Breast epithelium (tissue), 3 donors: Measurements from ENCODE around the gene DDX3X.

Experiments
- CTCF ChIP-seq, 3 donors: fragments of 450-650 bp; IDR thresholded peaks; one replicate each; pipeline ENCODE4 v1.5.1; 2016 to 2017; ENCODE audit warnings: antibody characterized with exemption in 3 of 3, mild to moderate bottlenecking in 3 of 3, moderate library complexity in 3 of 3
- POLR2A ChIP-seq: fragments of 450-650 bp; IDR thresholded peaks from one replicate; pipeline ENCODE4 v1.6.1; 2016; ENCODE audit warnings: antibody characterized with exemption, mild to moderate bottlenecking, moderate library complexity
- POLR2AphosphoS5 ChIP-seq, 3 donors: sonication (generic); formaldehyde crosslinking; IDR thresholded peaks; one replicate each; pipeline ENCODE4 v1.6.1; 2017; ENCODE audit warnings: antibody characterized with exemption in 3 of 3

- TF ChIP-seq CTCF (IDR thresholded peaks at IDR 0.05) (no peak), POLR2AphosphoS5 (IDR thresholded peaks at IDR 0.05) (no peak), POLR2A (no peak)
These were observed 10.9 kb upstream of the DDX3X start for GRCh38 chrX:41322821-41323603.
